ENCODE data around the gene CLCC1.
A peak's percentile ranks its signal among the peaks of the same experiment; 100 is the strongest.
"Not testable (repeated sequence)": the region's sequence is repeated elsewhere in the genome, so short reads cannot be mapped to it uniquely, and the experiment has no call there.

Gene CLCC1, protein sequence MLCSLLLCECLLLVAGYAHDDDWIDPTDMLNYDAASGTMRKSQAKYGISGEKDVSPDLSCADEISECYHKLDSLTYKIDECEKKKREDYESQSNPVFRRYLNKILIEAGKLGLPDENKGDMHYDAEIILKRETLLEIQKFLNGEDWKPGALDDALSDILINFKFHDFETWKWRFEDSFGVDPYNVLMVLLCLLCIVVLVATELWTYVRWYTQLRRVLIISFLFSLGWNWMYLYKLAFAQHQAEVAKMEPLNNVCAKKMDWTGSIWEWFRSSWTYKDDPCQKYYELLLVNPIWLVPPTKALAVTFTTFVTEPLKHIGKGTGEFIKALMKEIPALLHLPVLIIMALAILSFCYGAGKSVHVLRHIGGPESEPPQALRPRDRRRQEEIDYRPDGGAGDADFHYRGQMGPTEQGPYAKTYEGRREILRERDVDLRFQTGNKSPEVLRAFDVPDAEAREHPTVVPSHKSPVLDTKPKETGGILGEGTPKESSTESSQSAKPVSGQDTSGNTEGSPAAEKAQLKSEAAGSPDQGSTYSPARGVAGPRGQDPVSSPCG

DNA sequence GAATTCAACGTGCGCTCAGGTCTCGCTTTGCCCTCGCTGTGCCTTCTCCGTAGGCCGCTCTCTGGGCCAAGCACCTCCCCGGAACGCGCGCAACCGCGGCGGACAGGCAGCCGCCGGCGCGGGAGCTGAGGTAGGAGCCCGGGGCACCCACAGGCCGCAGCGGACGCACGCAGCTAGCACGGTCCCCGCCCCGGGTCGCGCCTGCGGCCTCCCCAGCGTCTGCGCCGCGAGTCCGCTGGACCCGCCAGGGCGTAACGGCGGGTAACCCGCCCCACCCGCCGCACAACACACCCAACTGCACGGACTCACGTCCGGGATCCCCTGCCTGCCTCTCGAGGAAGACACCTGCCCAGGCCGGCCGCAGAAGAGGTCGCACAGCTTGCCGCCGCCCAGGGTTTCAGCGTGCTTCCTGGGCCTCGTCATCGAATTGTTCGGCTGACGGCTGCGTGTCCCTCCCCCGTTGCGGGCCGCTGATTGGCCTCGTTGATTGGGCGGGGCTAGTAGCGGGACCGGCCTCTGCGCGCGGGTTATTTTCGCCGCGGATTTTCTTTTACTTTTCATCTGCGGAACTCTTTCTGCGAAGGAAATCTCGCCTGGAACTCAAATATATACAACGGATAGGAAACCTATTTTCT lies at the start of gene CLCC1:
Gene CLCC1 (minus strand): TSS at position 433 of the 635 bp plus-strand sequence. CDS start 13,047 bp downstream, outside the sequence.
- peak; percentile 92 for DNase-seq

DNA sequence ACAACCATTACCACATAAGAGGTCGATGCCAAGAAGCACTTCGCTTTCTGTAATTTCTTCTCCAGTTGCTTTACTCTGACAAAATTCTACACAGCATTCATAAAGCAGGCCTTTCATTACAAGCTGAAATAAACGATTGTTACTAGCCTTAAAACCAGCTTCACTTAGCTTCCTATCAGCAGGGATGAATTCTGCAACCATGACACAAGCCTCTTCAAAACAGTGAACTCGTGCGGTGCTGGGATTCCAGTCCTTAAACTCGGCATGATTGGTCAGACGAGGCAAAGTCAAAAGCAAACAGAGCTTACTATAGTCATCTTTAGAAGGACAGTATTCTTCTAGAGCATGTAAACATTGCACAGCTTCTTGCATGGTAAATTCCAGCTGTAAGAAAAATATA lies 48.1 kb upstream of the CLCC1 start:
- DNase-seq = no peak

DNA sequence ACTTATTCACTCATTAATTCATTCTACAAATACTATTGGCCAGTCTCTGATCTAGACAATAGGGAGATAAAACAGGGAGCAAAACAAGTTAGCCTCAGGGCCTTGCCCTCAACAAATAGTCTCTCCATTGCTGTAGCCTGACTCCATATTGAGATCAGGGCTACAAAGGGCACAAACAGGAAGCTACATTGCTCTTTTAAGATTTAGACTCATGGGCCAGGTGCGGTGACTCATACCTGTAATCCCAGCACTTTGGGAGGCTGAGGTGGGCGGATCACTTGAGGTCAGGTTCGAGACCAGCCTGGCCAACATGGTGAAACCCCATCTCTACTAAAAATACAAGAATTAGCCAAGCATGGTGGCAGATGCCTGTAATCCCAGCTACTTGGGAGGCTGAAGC lies 33.3 kb upstream of the CLCC1 start:
- not testable (repeated sequence) for DNase-seq

DNA sequence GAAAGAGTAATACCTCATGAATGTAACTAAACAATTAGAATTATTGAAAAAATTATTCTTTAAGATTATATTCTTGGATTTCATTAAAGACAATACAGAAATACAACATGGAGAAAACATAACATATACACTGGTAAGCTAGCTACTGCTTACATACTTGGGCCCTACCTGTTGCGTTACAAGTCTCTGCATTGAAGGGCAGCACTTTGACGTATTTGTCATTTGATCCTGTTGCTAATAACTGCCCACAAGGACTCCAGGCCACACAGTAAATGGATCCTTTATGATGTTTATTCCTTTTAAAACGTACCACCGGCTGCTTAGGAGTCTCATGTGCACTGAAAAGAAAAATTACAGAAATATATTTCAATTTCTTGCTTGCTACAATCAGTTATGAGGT lies 19.8 kb upstream of the CLCC1 start:
- DNase-seq = no peak

DNA sequence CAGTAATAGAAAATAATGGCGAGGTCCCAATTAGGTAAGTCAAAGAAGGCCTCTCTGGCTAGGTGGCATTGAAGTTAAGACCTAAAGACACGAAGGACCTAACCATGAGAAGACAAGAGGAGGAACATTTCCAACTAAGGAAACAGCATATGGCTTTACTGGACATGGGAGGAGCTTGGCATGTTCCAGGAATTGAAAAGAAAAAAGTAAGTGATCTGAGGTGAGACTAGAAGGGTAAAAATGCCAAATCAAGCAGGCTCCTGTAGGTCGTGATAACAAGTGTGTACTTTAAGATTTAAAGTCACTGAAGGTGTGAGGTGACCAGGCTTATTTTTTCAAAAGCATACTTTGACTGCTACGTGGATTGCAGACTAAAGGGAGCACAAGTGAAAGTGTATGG lies 13.4 kb upstream of the CLCC1 start:
- DNase-seq = no peak

DNA sequence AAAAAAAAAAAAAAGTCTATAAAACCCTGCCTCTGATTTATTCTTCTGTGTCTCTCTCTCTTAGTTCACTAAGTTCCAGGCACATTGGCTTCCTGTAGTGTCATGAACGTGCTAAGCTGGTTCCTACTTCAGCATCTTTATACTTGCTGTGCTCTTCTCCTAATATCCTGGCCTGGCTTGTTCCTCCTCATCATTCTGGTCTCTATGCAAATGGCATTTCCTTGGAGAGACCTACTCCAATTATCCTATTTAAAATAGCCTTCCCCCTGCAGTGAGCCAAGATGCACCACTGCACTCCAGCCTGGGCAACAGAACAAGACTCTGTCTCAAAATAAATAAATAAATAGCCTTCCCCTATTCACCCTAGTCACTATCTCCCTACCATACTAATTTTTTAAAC lies 9.7 kb upstream of the CLCC1 start:
- no peak for DNase-seq

DNA sequence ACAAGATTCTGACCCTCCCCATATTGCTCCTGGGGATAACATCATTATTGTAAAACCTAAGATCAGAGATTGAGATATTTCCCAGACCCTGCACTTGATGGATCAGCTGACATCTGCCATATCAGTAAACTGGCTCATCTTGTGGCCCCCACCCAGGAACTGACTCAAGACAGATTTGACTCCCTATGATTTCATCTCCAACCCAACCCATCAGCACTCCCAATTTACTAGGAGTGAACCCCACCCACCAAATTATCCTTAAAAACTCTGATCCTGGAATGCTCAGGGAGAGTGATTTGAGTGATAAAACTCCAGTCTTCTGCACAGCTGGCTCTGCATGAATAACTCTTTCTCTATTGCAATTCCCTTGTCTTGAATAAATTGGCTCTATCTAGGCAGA lies 6.1 kb upstream of the CLCC1 start:
- no peak for DNase-seq

DNA sequence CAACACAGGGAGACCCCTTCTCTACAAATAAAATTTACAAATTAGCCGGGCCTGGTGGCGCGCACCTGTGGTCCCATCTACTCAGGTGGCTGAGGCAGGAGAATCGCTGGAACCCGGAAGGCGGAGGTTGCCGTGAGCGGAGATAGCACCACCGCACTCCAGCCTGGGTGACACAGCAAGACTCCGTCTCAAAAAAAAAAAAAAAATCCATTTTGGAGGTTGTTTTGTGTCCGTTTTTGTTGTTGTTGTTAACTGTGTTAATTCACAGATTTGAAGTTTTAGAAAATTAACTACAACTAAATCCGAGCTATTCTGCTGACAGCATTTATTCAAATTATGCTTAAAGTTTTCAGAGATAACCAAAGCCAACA lies 618 bp downstream of the CLCC1 start:
- DNase-seq = peak; percentile 10

DNA sequence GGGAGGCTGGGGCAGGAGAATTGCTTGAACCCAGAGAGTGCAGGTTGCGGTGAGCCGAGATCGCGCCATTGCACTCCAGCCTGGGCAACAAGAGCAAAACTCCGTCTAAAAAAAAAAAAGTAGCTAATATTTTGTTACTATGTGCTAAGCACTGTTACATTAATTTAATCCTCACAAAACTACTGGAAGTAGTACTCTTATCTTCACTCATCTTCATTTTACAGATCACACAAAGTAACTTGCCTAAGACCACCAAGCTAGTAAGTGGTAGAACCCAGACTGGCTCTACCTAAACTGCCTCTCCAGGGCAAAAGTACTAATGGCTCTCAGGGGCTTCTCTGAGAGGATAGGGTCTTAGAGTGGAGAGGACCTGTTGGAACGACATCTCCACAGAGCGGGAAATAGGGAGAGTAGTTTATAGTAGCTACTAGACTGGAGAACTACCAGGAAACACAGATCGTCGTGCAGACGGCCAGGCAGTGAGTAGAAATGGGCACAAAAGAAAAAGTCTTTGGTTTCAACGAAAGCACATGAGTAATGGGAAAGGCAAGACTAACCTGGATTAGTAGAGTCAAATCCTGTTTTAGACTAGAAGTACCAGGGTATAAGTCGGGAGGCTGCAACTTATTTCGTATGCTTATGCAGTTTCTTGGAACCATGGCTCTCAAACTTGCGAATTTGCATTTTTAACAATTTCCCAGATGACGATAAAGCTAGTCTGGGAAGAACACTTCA lies 1.4 kb downstream of the CLCC1 start:
- no peak for DNase-seq

DNA sequence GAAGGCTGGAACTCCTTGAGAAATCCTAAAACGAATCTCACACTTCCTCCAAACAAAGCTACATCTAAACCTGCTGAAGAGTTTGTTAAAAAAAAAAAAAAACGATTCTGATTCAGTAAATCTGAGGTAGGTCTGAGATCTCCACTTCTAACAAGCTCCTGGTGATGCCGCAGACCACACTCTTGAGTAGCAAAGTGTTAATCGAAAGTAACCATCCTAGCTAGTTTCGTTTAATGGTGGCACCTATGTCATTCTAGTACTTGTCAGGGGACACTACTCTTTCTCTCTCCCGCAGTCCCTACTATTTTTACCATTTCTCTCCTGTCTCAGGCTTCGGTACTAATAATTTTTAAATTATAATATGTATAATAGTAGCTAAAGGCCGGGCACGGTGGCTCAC lies 2.1 kb downstream of the CLCC1 start:
- DNase-seq = no peak

DNA sequence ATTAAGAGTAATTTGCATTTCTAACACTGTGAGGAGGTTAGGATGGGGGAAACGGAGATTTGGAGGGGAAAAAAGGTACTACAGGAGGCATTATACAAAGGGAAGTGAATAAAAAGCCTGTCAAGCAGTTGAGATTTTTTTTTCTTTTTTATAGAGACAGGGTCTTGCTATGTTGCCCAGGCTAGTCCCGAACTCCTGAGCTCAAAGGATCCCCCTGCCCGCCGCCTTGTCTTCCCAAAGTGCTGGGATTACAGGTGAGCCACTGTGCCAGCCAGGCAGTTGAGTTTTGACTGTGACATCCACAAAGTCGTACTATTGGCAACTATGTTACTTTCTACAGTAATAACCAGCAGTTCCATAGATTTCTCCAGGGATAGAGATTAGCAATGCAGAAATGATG lies 2.6 kb downstream of the CLCC1 start:
- DNase-seq = no peak

DNA sequence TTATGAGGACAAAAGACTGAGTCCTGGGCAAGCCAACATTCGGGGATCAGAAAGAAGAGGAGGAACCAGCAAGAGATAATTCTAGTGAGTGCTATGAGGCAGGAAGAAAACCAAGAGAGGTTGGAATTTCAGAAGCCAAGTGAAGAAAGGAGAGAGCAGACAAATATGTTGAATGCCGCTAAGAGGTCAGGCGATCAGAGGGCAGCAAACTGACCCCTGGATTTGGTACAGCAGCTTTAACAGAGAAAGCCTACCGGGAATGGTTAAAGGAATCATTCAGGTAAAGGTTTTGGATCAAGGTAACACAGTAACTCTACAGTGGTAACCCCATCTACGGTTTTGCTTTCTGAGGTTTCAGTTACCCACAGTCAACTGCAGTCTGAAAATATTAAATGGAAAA lies 5.4 kb downstream of the CLCC1 start:
- no peak for DNase-seq

DNA sequence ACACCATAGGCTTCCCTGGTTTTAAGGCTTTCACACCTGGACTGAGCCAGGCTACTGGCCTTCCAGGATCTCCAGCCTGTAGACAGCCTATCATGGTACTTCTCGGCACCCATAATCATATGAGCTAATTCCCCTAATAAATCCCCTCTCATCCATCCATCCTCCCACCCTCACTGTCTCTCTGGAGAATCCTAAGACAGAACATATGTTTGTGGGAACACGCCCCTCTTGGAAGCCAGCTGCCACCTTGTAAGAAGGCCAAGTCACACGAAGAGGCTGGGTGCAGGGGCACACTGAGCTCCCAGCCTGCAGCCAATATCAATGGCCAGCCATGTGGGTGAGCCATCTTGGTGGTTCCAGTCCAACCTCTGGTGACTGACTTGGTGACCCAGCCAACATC lies 7.4 kb downstream of the CLCC1 start:
- no peak for DNase-seq

DNA sequence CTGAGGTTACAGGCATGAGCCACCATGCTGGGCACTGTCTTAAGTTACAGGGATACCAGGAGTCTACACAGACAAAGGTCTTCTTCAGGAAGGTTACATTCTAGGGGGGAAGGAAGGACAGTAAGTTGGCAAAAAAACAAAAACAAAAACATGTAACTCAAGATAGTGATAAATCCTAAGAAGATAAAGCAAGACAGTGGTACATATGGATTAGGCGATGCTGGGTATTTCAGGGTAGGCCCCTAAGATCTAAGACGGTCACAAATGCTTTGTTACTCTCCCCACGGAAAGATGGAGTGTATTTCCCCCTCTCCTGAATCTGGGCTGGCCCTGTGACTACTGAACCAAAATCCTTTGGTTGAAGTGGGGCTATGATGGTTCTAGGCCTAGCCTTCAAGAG lies 8.2 kb downstream of the CLCC1 start:
- no peak for DNase-seq

DNA sequence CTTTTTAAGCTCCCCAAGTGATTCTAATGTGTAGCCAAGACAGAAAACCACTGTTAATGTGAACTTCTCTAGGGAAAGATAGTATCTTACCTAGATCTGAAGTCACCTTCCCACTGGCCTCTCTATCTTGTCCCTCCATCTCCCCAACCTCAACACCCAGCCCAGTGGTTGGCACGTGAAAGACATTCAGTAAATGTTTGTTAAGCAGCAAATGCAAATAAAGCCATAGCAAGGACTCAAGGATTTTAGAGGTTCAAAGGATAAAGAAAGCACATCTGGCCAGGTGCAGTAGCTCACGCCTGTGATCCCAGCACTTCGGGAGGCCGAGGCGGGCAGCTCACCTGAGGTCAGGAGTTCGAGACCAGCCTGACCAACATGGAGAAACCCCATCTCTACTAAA lies 9.8 kb downstream of the CLCC1 start:
- DNase-seq = no peak

DNA sequence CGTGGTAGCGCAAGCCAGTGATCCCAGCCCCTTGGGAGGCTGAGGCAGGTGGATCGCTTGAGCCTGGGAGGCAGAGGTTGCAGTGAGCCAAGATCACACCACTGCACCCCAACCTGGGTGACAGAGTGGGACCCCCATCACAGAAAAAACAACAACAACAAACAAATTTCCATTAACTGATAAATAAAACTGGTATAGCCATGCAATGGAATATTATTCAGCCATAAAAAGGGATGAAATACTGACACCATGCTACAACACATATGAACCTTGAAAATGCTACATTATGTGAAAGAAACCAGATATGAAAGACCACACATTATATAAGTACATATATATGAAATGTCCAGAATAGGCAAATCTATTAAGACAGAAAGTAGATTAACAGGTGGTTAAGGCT lies 12.0 kb downstream of the CLCC1 start:
- no peak for DNase-seq

DNA sequence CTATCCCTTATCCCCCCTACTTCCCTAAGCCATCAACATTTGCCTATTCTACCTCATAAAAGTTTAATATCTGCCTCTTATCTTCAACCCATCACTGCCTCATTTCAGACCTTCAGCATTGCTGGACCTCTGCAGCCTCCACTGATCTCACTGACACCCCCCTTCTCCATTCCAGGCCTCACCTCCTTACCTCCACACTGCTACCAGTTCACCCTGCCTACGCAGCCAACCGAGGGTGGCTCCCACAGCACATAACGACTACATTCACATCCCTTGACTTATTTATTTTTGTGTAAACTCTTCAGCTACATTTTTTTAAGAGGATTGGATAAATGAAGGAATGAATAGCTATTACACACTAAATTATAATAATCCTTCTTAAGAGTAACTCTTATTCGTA lies 14.2 kb downstream of the CLCC1 start:
- DNase-seq = no peak

DNA sequence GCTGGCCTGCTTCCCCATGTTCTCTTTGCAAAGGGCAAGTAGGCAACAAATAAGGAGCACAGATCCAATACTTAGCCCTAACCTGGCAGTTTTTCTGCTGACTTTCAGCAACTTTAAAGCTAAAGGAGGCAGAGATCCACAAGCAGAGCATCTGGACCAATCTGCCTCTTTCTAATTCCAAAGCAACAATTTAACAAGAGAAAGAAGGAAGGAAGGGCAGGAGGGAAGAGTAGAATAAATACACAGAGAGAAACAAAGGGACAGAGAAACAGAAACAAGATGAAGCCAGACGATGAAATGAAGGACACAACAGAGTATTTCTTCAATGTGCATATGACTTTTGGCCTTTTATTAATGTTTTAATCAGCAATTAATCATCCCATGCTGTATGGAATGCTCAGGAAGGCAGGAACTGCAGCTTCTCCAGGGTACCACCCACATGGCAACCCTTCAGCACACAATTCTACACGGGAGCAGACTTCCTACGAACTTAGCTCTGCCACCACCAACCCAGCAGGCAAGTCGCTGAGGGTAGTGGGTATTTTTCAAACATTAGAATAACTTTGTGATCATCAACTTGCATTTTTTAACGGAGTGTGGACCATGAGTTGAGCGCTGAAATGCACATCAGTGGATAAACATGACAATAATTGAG lies 15.3 kb downstream of the CLCC1 start:
- no peak for DNase-seq

DNA sequence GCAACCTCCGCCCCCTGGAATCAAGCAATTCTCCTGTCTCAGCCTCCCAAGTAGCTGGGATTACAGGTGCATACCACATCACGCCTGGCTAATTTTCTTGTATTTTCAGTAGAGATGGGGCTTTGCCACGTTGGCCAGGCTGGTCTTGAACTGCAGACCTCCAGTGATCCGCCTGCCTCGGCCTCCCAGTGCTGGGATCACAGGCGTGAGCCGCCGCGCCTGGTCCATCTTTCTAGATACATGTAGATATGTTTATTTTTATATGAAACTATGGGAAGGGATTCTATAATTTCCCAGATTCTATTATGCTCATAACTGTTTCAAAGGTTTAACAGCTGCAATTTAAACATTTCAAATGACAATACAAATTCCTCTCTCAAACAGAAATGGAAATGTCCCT lies 27.1 kb downstream of the CLCC1 start:
- DNase-seq = no peak

DNA sequence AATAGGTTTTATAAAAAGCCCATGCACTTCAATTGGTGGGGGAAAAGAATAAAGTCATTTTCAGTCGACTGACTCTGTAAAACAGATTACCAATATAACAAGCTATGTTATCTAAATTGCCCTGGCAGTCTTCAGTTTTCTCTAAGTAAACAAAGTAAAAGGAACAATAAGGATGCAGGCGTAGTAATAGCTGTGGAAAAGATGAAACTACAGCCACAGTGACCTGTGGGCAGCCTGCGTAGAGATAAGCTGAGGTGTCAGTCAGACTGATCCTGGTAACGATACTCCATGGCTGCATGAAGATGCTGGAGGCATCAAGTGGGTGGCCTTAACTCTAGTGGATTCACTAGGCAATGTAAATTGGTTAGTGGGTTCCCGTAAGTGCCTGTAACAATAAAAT lies 29.3 kb downstream of the CLCC1 start:
- no peak for DNase-seq

DNA sequence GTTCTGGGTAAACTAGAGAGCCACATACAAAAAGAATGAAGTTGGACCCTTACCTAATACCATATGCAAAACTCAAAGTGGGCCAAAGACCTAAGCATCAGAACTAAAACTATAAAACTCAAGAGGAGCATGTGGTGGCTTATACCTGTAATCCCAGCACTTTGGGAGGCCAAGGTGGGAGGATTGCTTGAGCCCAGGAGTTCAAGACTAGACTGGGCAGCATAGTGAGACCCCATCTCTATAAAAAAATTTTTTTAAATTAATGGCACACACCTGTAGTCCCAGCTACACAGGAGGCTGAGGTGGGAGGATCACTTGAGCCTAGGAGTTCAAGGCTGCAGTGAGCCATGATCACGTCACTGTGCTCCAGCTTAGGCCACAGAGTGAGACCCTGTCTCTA lies 35.7 kb downstream of the CLCC1 start:
- not testable (repeated sequence) for DNase-seq

DNA sequence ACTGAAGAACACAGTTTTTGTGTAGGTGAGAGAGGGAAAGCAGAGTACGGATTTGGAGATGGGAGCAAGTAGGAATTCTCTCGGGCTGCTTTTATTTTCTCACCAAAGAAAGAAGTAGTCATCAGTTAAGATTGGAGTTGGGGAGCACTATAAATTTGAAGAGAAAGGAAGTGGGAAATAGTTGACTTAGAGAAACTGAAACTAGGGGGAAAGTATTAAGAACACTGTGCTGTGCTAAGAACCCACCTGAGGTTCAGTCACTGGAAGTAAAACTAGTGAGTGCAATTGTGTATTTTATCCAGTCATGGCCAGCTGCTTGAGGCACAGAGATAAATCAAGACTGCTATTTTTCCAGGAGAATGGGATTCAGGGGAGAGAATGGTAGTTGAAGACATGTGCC lies 37.4 kb downstream of the CLCC1 start:
- DNase-seq = peak; percentile 1

DNA sequence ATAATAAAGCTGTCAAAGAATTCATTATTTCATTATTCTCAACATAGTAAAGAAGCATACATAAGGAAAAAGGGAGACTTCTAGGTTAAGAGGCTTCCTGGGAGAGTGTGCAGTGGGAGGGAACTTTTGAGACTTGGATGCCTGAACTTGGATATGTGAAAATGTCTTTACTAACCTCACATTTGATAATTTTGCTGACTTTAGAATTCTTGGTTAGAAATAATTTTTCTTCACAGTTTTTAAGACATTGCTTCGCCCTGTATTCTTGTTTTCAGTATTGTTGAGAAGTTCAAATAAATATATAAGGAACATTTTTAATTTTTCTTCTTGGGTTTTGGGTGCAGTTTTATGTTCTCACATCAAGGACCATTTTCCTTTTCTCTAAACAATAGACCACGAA lies 46.5 kb downstream of the CLCC1 start:
- DNase-seq = no peak
